Neutrophil (primary cell): ENCODE measurements around the gene MPPE1.
"Not testable (repeated sequence)": the region's sequence is repeated elsewhere in the genome, so short reads cannot be mapped to it uniquely, and the experiment has no call there.

Experiments used
- H3K27ac ChIP-seq: fragments of 200-600 bp; sonication (generic); 2 replicates; pipeline ENCODE4 v1.5.1; 2016; ENCODE audit warnings: mild to moderate bottlenecking, moderate library complexity
- H3K27me3 ChIP-seq: fragments of 200-600 bp; sonication (generic); 2 replicates; pipeline ENCODE4 v1.6.0; 2016; ENCODE audit warnings: mild to moderate bottlenecking
- H3K36me3 ChIP-seq: fragments of 200-600 bp; sonication (generic); 2 replicates; pipeline ENCODE4 v1.5.1; 2017
- H3K4me1 ChIP-seq, 2 experiments: fragments of 200-600 bp in 1 of 2; sonication (generic) in 1 of 2; 1 replicate in 1 of 2; 2 replicates in 1 of 2; pipeline versions ENCODE4 v1.5.1 to v1.6.1; 2013 to 2016; ENCODE audit warnings: low read depth in 1 of 2, low read length in 1 of 2, mild to moderate bottlenecking in 1 of 2, moderate library complexity in 1 of 2; ENCODE audit not compliant: control insufficient read depth in 1 of 2, insufficient read depth in 1 of 2
- H3K4me3 ChIP-seq, 2 experiments: fragments of 200-600 bp in 1 of 2; sonication (generic) in 1 of 2; 1 replicate in 1 of 2; 2 replicates in 1 of 2; pipeline ENCODE4 v1.5.1; 2013 to 2016; ENCODE audit warnings: low read depth in 1 of 2, low read length in 1 of 2, mild to moderate bottlenecking in 1 of 2, moderate library complexity in 1 of 2
- H3K9me3 ChIP-seq: fragments of 200-600 bp; sonication (generic); 2 replicates; pipeline ENCODE4 v1.5.1; 2016
- CTCF ChIP-seq: fragments of 200-600 bp; sonication (generic); IDR thresholded peaks from 2 replicates; pipeline ENCODE4 v1.5.1; 2016; ENCODE audit warnings: antibody characterized with exemption

Gene MPPE1

GRCh38 chr18:11937874-11938478 lies 29.9 kb upstream of the MPPE1 start:
- Histone ChIP-seq H3K9me3 (no peaks in the 10 kb centered on the region), H3K27ac (peak overlapping the region; percentile 51), H3K4me3 (no peak overlapping the region), H3K36me3 (no peaks in the 10 kb centered on the region), H3K27me3 (no peaks in the 10 kb centered on the region), H3K4me1 (peaks cover 18% of the 10 kb centered on the region in 2 experiments)
- TF ChIP-seq CTCF, result peak; percentile 71

- H3K4me1 ChIP-seq, result peaks cover 9 to 12% of the 10 kb centered on the region in 2 experiments
- no peaks in the 10 kb centered on the region for H3K27me3 ChIP-seq
- H3K27ac ChIP-seq, result no peak overlapping the region
- TF ChIP-seq CTCF, result no peak
- no peaks in the 10 kb centered on the region for H3K9me3 ChIP-seq
- H3K36me3 ChIP-seq, result no peaks in the 10 kb centered on the region
- no peak overlapping the region for H3K4me3 ChIP-seq
These were observed 24.3 kb upstream of the MPPE1 start for GRCh38 chr18:11932393-11932792.

- Histone ChIP-seq H3K4me1 (peaks cover 19 to 28% of the 10 kb centered on the region in 2 experiments), H3K27ac (no peak overlapping the region), H3K4me3 (no peak overlapping the region), H3K9me3 (no peaks in the 10 kb centered on the region), H3K36me3 (no peaks in the 10 kb centered on the region), H3K27me3 (no peaks in the 10 kb centered on the region)
- no peak for TF ChIP-seq CTCF
These were observed 19.4 kb upstream of the MPPE1 start for GRCh38 chr18:11927497-11927896.

GRCh38 chr18:11925800-11926481 lies 17.8 kb upstream of the MPPE1 start:
- peaks cover 19 to 28% of the 10 kb centered on the region in 2 experiments for H3K4me1 ChIP-seq
- TF ChIP-seq CTCF, result no peak
- H3K27ac ChIP-seq, result peak overlapping the region; percentile 44
- no peak overlapping the region for H3K4me3 ChIP-seq
- no peaks in the 10 kb centered on the region for H3K27me3 ChIP-seq
- H3K9me3 ChIP-seq, result no peaks in the 10 kb centered on the region
- H3K36me3 ChIP-seq, result no peaks in the 10 kb centered on the region

GRCh38 chr18:11923450-11923849 lies 15.3 kb upstream of the MPPE1 start:
- no peak overlapping the region for H3K4me3 ChIP-seq
- H3K27me3 ChIP-seq, result no peaks in the 10 kb centered on the region
- peaks cover 37 to 47% of the 10 kb centered on the region in 2 experiments for H3K4me1 ChIP-seq
- H3K27ac ChIP-seq, result no peak overlapping the region
- no peak for TF ChIP-seq CTCF
- no peaks in the 10 kb centered on the region for H3K9me3 ChIP-seq
- H3K36me3 ChIP-seq, result no peaks in the 10 kb centered on the region

- H3K4me3 ChIP-seq, H3K27me3 ChIP-seq, H3K36me3 ChIP-seq, H3K9me3 ChIP-seq: not testable (repeated sequence)
- Histone ChIP-seq H3K4me1 (peaks cover 63 to 66% of the 10 kb centered on the region in 2 experiments), H3K27ac (peak overlapping the region; percentile 92)
These were observed 11.4 kb upstream of the MPPE1 start for GRCh38 chr18:11919522-11919921.

GRCh38 chr18:11916880-11917279 lies 8.8 kb upstream of the MPPE1 start:
- Histone ChIP-seq H3K4me1 (peaks cover 73 to 74% of the 10 kb centered on the region in 2 experiments), H3K27ac (peak overlapping the region; percentile 92), H3K4me3 (peak overlapping the region; percentile 43 to 47)
- not testable (repeated sequence) for H3K9me3 ChIP-seq, H3K36me3 ChIP-seq, H3K27me3 ChIP-seq
